Activated T-helper 17 cell treated with anti-CD3 and anti-CD28 coated beads, Interleukin-2, amount 50 U/mL, for 72 hours (primary cell): ENCODE results near the gene B4GALT5. TPM values are rescaled to one million over a fixed set of nuclear protein-coding genes. Genes with fewer than 3 reads are reported as not detected.
"Not testable (repeated sequence)": the region's sequence is repeated elsewhere in the genome, so short reads cannot be mapped to it uniquely, and the experiment has no call there.

Experiments
- ATAC-seq: fragments of 150-1000 bp; cut with Tn5 transposase; replicated peaks from 2 replicates; pipeline ENCODE4 v1.10.0; 2021; ENCODE audit warnings: mild to moderate bottlenecking, moderate library complexity
- H3K27ac Mint-ChIP-seq: one replicate; pipeline ENCODE4 v1.8.0; 2022; ENCODE audit warnings: mixed read lengths
- H3K27me3 Mint-ChIP-seq: one replicate; pipeline ENCODE4 v1.8.0; 2022; ENCODE audit warnings: mixed read lengths
- H3K36me3 Mint-ChIP-seq: one replicate; pipeline ENCODE4 v1.8.0; 2022; ENCODE audit warnings: low read depth, mild to moderate bottlenecking, mixed read lengths
- H3K4me1 Mint-ChIP-seq: one replicate; pipeline ENCODE4 v1.8.0; 2022; ENCODE audit warnings: mixed read lengths
- H3K4me3 Mint-ChIP-seq: one replicate; pipeline ENCODE4 v1.8.0; 2022; ENCODE audit warnings: mild to moderate bottlenecking, mixed read lengths
- H3K9me3 Mint-ChIP-seq: one replicate; pipeline ENCODE4 v1.8.0; 2022; ENCODE audit warnings: mixed read lengths
- total RNA-seq, 2 donors: library from RNA; stranded (reverse); gene quantifications; one replicate each; pipeline ENCODE4 v1.2.3, GENCODE V29; 2022

The B4GALT5 gene
- total RNA-seq, 2 donors from 2014 or later: 19.5 to 25.8 TPM

GRCh38 chr20:49671433-49671832 lies 42.2 kb downstream of the B4GALT5 start:
- Mint-ChIP-seq H3K27me3 (no peaks in the 10 kb centered on the region), H3K9me3 (no peaks in the 10 kb centered on the region), H3K4me3 (peak overlapping the region; percentile 0), H3K27ac (no peak overlapping the region), H3K4me1 (peaks cover 43% of the 10 kb centered on the region), H3K36me3 (peaks cover 7% of the 10 kb centered on the region)
- no peak for ATAC-seq

- H3K36me3 Mint-ChIP-seq: peaks cover 11% of the 10 kb centered on the region
- peak; percentile 76 for ATAC-seq
- H3K4me3 Mint-ChIP-seq: peak overlapping the region; percentile 85
- H3K27me3 Mint-ChIP-seq: no peaks in the 10 kb centered on the region
- H3K4me1 Mint-ChIP-seq: peaks cover 34% of the 10 kb centered on the region
- H3K27ac Mint-ChIP-seq: peak overlapping the region; percentile 91
- no peaks in the 10 kb centered on the region for H3K9me3 Mint-ChIP-seq
Observed at GRCh38 chr20:49669601-49670189, 44.0 kb downstream of the B4GALT5 start.

- peak overlapping the region; percentile 91 for H3K27ac Mint-ChIP-seq
- H3K4me3 Mint-ChIP-seq: peak overlapping the region; percentile 85
- H3K27me3 Mint-ChIP-seq, H3K9me3 Mint-ChIP-seq, ATAC-seq: not testable (repeated sequence)
- H3K36me3 Mint-ChIP-seq: peaks cover 11% of the 10 kb centered on the region
- H3K4me1 Mint-ChIP-seq: peaks cover 31% of the 10 kb centered on the region
Observed at GRCh38 chr20:49668878-49669195, 44.8 kb downstream of the B4GALT5 start.

GRCh38 chr20:49668181-49668877 lies 45.3 kb downstream of the B4GALT5 start:
- Mint-ChIP-seq H3K27ac (peak overlapping the region; percentile 91), H3K9me3 (no peaks in the 10 kb centered on the region), H3K4me3 (peak overlapping the region; percentile 85), H3K27me3 (no peaks in the 10 kb centered on the region), H3K4me1 (peaks cover 31% of the 10 kb centered on the region), H3K36me3 (peaks cover 11% of the 10 kb centered on the region)
- ATAC-seq: peak; percentile 81

GRCh38 chr20:49666911-49667310 lies 46.8 kb downstream of the B4GALT5 start:
- H3K9me3 Mint-ChIP-seq: no peaks in the 10 kb centered on the region
- no peak for ATAC-seq
- no peak overlapping the region for H3K4me3 Mint-ChIP-seq
- H3K27ac Mint-ChIP-seq: no peak overlapping the region
- H3K27me3 Mint-ChIP-seq: no peaks in the 10 kb centered on the region
- H3K4me1 Mint-ChIP-seq: peaks cover 36% of the 10 kb centered on the region
- H3K36me3 Mint-ChIP-seq: peaks cover 11% of the 10 kb centered on the region

GRCh38 chr20:49665796-49666195 lies 47.9 kb downstream of the B4GALT5 start:
- Mint-ChIP-seq H3K27me3 (no peaks in the 10 kb centered on the region), H3K4me1 (peaks cover 34% of the 10 kb centered on the region), H3K4me3 (no peak overlapping the region), H3K9me3 (no peaks in the 10 kb centered on the region), H3K27ac (no peak overlapping the region), H3K36me3 (peaks cover 11% of the 10 kb centered on the region)
- ATAC-seq: no peak

- H3K9me3 Mint-ChIP-seq: no peaks in the 10 kb centered on the region
- peaks cover 11% of the 10 kb centered on the region for H3K36me3 Mint-ChIP-seq
- H3K27ac Mint-ChIP-seq: no peak overlapping the region
Observed at GRCh38 chr20:49664612-49665313, 48.9 kb downstream of the B4GALT5 start.

GRCh38 chr20:49663112-49663511 lies 50.6 kb downstream of the B4GALT5 start:
- peaks cover 10% of the 10 kb centered on the region for H3K36me3 Mint-ChIP-seq
- no peak overlapping the region for H3K27ac Mint-ChIP-seq
- ATAC-seq: no peak
- H3K4me1 Mint-ChIP-seq: peaks cover 21% of the 10 kb centered on the region
- H3K27me3 Mint-ChIP-seq: no peaks in the 10 kb centered on the region
- no peak overlapping the region for H3K4me3 Mint-ChIP-seq
- no peaks in the 10 kb centered on the region for H3K9me3 Mint-ChIP-seq

More at GRCh38 chr20:49664612-49665313, 48.9 kb downstream of the B4GALT5 start:
- Mint-ChIP-seq H3K27me3 (no peaks in the 10 kb centered on the region), H3K4me1 (peaks cover 34% of the 10 kb centered on the region), H3K4me3 (no peak overlapping the region)
- ATAC-seq: no peak

- no peaks in the 10 kb centered on the region for H3K9me3 Mint-ChIP-seq
- H3K4me1 Mint-ChIP-seq: peaks cover 31% of the 10 kb centered on the region
- peak overlapping the region; percentile 0 for H3K4me3 Mint-ChIP-seq
- no peaks in the 10 kb centered on the region for H3K27me3 Mint-ChIP-seq
- H3K36me3 Mint-ChIP-seq: peaks cover 14% of the 10 kb centered on the region
- H3K27ac Mint-ChIP-seq: peak overlapping the region; percentile 20
- ATAC-seq: peak; percentile 75
Observed at GRCh38 chr20:49661560-49662329, 51.9 kb downstream of the B4GALT5 start.

- H3K27me3 Mint-ChIP-seq: no peaks in the 10 kb centered on the region
- no peak overlapping the region for H3K4me3 Mint-ChIP-seq
- no peaks in the 10 kb centered on the region for H3K9me3 Mint-ChIP-seq
- no peak overlapping the region for H3K27ac Mint-ChIP-seq
- no peak for ATAC-seq
- peaks cover 22% of the 10 kb centered on the region for H3K36me3 Mint-ChIP-seq
- H3K4me1 Mint-ChIP-seq: peaks cover 33% of the 10 kb centered on the region
Observed at GRCh38 chr20:49660912-49661311, 52.8 kb downstream of the B4GALT5 start.

- Mint-ChIP-seq H3K4me3 (no peak overlapping the region), H3K27ac (no peak overlapping the region), H3K36me3 (peaks cover 37% of the 10 kb centered on the region), H3K27me3 (no peaks in the 10 kb centered on the region), H3K4me1 (peaks cover 26% of the 10 kb centered on the region), H3K9me3 (no peaks in the 10 kb centered on the region)
- no peak for ATAC-seq
Observed at GRCh38 chr20:49659056-49659455, 54.6 kb downstream of the B4GALT5 start.

- H3K36me3 Mint-ChIP-seq: peaks cover 42% of the 10 kb centered on the region
- no peaks in the 10 kb centered on the region for H3K9me3 Mint-ChIP-seq
- peaks cover 26% of the 10 kb centered on the region for H3K4me1 Mint-ChIP-seq
- H3K27me3 Mint-ChIP-seq: no peaks in the 10 kb centered on the region
- no peak for ATAC-seq
- H3K27ac Mint-ChIP-seq: no peak overlapping the region
- H3K4me3 Mint-ChIP-seq: no peak overlapping the region
Observed at GRCh38 chr20:49658508-49658907, 55.2 kb downstream of the B4GALT5 start.

- ATAC-seq: peak; percentile 66
- peaks cover 18% of the 10 kb centered on the region for H3K4me1 Mint-ChIP-seq
- H3K36me3 Mint-ChIP-seq: peaks cover 54% of the 10 kb centered on the region
- no peaks in the 10 kb centered on the region for H3K9me3 Mint-ChIP-seq
- peak overlapping the region; percentile 37 for H3K27ac Mint-ChIP-seq
- H3K4me3 Mint-ChIP-seq: peak overlapping the region; percentile 35
- H3K27me3 Mint-ChIP-seq: no peaks in the 10 kb centered on the region
Observed at GRCh38 chr20:49657118-49657901, 56.4 kb downstream of the B4GALT5 start.

GRCh38 chr20:49656304-49656703 lies 57.4 kb downstream of the B4GALT5 start:
- H3K36me3 Mint-ChIP-seq: peaks cover 59% of the 10 kb centered on the region
- ATAC-seq: no peak
- peaks cover 13% of the 10 kb centered on the region for H3K4me1 Mint-ChIP-seq
- no peak overlapping the region for H3K27ac Mint-ChIP-seq
- no peak overlapping the region for H3K4me3 Mint-ChIP-seq
- no peaks in the 10 kb centered on the region for H3K9me3 Mint-ChIP-seq
- H3K27me3 Mint-ChIP-seq: no peaks in the 10 kb centered on the region
